SK-N-SH treated with all-trans-retinoic acid at 6 μM for 48 hours (cell line): Measurements from ENCODE around the gene HEYL.

Experiments used
- ATAC-seq: fragments of 200-7000 bp; cut with Tn5 transposase; 3 replicates; pipeline ENCODE4 v1.9.1; 2020; ENCODE audit warnings: mild to moderate bottlenecking, moderate library complexity
- ARNTL ChIP-seq: fragments of 450-650 bp; formaldehyde crosslinking; IDR thresholded peaks from 2 replicates; pipeline ENCODE4 v1.5.0; 2020; ENCODE audit warnings: low read depth, mild to moderate bottlenecking, moderate library complexity, borderline replicate concordance
- BACH2 ChIP-seq: fragments of 250-450 bp; sonication (Bioruptor Pico); IDR thresholded peaks from 2 replicates; pipeline ENCODE4 v1.9.0; 2021; ENCODE audit warnings: mild to moderate bottlenecking, borderline replicate concordance
- CSDC2 ChIP-seq: fragments of 250-450 bp; sonication (Bioruptor Pico); IDR thresholded peaks from 2 replicates; pipeline ENCODE4 v1.5.0; 2020; ENCODE audit warnings: mild to moderate bottlenecking, moderate library complexity
- ESRRG ChIP-seq: fragments of 250-450 bp; sonication (Bioruptor Pico); IDR thresholded peaks from 2 replicates; pipeline ENCODE4 v1.6.1; 2021; ENCODE audit warnings: mild to moderate bottlenecking
- GLIS3 ChIP-seq: fragments of 250-450 bp; sonication (Bioruptor Pico); IDR thresholded peaks from 2 replicates; pipeline ENCODE4 v1.5.0; 2020; ENCODE audit warnings: mild to moderate bottlenecking, moderate library complexity
- ISL1 ChIP-seq: fragments of 250-450 bp; sonication (Bioruptor Pico); IDR thresholded peaks from 2 replicates; pipeline ENCODE4 v2.1.2; 2022; ENCODE audit warnings: mild to moderate bottlenecking, moderate library complexity
- PATZ1 ChIP-seq: fragments of 250-450 bp; sonication (Bioruptor Pico); IDR thresholded peaks from 2 replicates; pipeline ENCODE4 v1.8.0; 2020; ENCODE audit warnings: mild to moderate bottlenecking, moderate library complexity, borderline replicate concordance
- POU6F1 ChIP-seq: fragments of 250-450 bp; sonication (Bioruptor Pico); IDR thresholded peaks from 2 replicates; pipeline ENCODE4 v1.8.0; 2021; ENCODE audit warnings: low read depth, mild to moderate bottlenecking, moderate library complexity, borderline replicate concordance
- PPARA ChIP-seq: fragments of 250-450 bp; sonication (Bioruptor Pico); IDR thresholded peaks from 2 replicates; pipeline ENCODE4 v1.5.0; 2020; ENCODE audit warnings: mild to moderate bottlenecking, borderline replicate concordance
- RARB ChIP-seq: fragments of 250-450 bp; sonication (Bioruptor Pico); IDR thresholded peaks from 2 replicates; pipeline ENCODE4 v1.8.0; 2021; ENCODE audit warnings: mild to moderate bottlenecking, moderate library complexity
- SNAI2 ChIP-seq: fragments of 250-450 bp; sonication (Bioruptor Pico); IDR thresholded peaks from 2 replicates; pipeline ENCODE4 v1.5.0; 2020; ENCODE audit warnings: mild to moderate bottlenecking, moderate library complexity
- TCF4 ChIP-seq: fragments of 250-450 bp; sonication (Bioruptor Pico); IDR thresholded peaks from 2 replicates; pipeline ENCODE4 v1.8.0; 2021; ENCODE audit warnings: mild to moderate bottlenecking, moderate library complexity, borderline replicate concordance
- TSHZ2 ChIP-seq: fragments of 250-450 bp; sonication (Bioruptor Pico); IDR thresholded peaks from 2 replicates; pipeline ENCODE4 v1.5.0; 2020; ENCODE audit warnings: mild to moderate bottlenecking, moderate library complexity
- ZC3H10 ChIP-seq: fragments of 250-450 bp; sonication (Bioruptor Pico); IDR thresholded peaks from 2 replicates; pipeline ENCODE4 v1.5.1; 2021; ENCODE audit warnings: mild to moderate bottlenecking, moderate library complexity
- ZFP3 ChIP-seq: fragments of 250-450 bp; sonication (Bioruptor Pico); IDR thresholded peaks from 2 replicates; pipeline ENCODE4 v1.5.0; 2020; ENCODE audit warnings: mild to moderate bottlenecking, moderate library complexity
- ZNF565 ChIP-seq: fragments of 450-650 bp; formaldehyde crosslinking; conservative IDR thresholded peaks from 2 replicates; pipeline ENCODE4 v1.5.0; 2020; ENCODE audit warnings: low read depth, mild to moderate bottlenecking, moderate library complexity
- ZNF70 ChIP-seq: fragments of 450-650 bp; formaldehyde crosslinking; IDR thresholded peaks from 2 replicates; pipeline ENCODE4 v1.5.0; 2020; ENCODE audit warnings: mild to moderate bottlenecking, moderate library complexity
- ZNF8 ChIP-seq: fragments of 450-650 bp; formaldehyde crosslinking; IDR thresholded peaks from 2 replicates; pipeline ENCODE4 v1.5.0; 2020; ENCODE audit warnings: mild to moderate bottlenecking, moderate library complexity

The HEYL gene

GRCh38 chr1:39625009-39625408 is 14.4 kb downstream of the HEYL start:
- ATAC-seq = no peak; the same call in 2 of the 3 replicates

GRCh38 chr1:39623053-39623452 is 16.4 kb downstream of the HEYL start:
- TF ChIP-seq GLIS3 = no peak
- no peak for TF ChIP-seq TCF4 (CRISPR knock-in tag)
- no peak for TF ChIP-seq ZNF70
- no peak for TF ChIP-seq ZFP3 (CRISPR knock-in tag)
- TF ChIP-seq PATZ1 (CRISPR knock-in tag) = no peak
- TF ChIP-seq RARB (CRISPR knock-in tag) = no peak
- TF ChIP-seq ISL1 = no peak
- no peak for TF ChIP-seq ZNF8 (CRISPR knock-in tag)
- no peak for TF ChIP-seq ZNF565 (CRISPR knock-in tag)
- no peak for TF ChIP-seq BACH2 (CRISPR knock-in tag)
- no peak for ATAC-seq

More at GRCh38 chr1:39625009-39625408, 14.4 kb downstream of the HEYL start:
- TF ChIP-seq PPARA (CRISPR knock-in tag) = no peak

GRCh38 chr1:39622427-39622826 is 17.0 kb downstream of the HEYL start:
- ATAC-seq = no peak
- TF ChIP-seq ESRRG (CRISPR knock-in tag) = no peak
- TF ChIP-seq ZNF8 (CRISPR knock-in tag) = no peak

- ATAC-seq = no peak
Observed at GRCh38 chr1:39620659-39621165, 18.7 kb downstream of the HEYL start.

GRCh38 chr1:39617488-39618049 is 21.9 kb downstream of the HEYL start:
- ATAC-seq = peak; percentile 48
- TF ChIP-seq ISL1 (0 out of 2 replicates have a peak, but pooled peaks have one; percentile 15), GLIS3 (no peak), POU6F1 (CRISPR knock-in tag) (no peak), ZFP3 (CRISPR knock-in tag) (no peak), ZNF8 (CRISPR knock-in tag) (no peak), CSDC2 (CRISPR knock-in tag) (no peak)

More at GRCh38 chr1:39620659-39621165, 18.7 kb downstream of the HEYL start:
- no peak for TF ChIP-seq BACH2 (CRISPR knock-in tag)
- TF ChIP-seq PPARA (CRISPR knock-in tag) = no peak
- no peak for TF ChIP-seq ZFP3 (CRISPR knock-in tag)
- TF ChIP-seq ARNTL (CRISPR knock-in tag) = no peak
- TF ChIP-seq TCF4 (CRISPR knock-in tag) = no peak
- TF ChIP-seq CSDC2 (CRISPR knock-in tag) = no peak
- no peak for TF ChIP-seq ZC3H10 (CRISPR knock-in tag)
- no peak for TF ChIP-seq TSHZ2 (CRISPR knock-in tag)

- peak; percentile 24; the same call in 1 of the 2 replicates for TF ChIP-seq BACH2 (CRISPR knock-in tag)
- TF ChIP-seq SNAI2 (CRISPR knock-in tag) = no peak
- TF ChIP-seq, all 23 proteins: peak for 1
- no peak for ATAC-seq
Observed at GRCh38 chr1:39615086-39615673, 24.3 kb downstream of the HEYL start.
